ENCODE data around the gene RPS21. TPM values are rescaled to one million over a fixed set of nuclear protein-coding genes. Genes with fewer than 3 reads are reported as not detected.

The RPS21 gene
- total RNA-seq, 1 experiment from 2014 or later: 2,488 TPM

DNA sequence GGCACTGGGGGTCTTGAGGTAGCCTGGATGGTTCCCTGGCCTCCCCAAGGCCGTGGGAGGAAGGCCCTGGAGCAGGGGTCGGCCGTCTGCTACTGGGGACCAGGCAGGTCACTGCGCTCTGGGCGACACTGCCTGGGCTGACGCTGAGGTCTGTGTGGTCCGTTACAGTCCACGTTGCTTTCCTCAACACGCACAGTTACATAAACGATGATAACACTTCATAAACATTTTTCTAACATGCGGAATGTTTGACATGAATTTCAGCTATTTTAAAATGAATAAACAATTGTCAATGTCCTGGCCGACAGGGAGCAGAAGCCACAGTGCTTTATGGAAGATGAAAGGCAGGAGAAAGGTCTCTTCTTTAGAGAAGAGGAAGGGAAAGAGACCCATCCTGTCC lies 50.6 kb downstream of the RPS21 start:
- Histone ChIP-seq H3K27ac (ENCODE audit: low read depth, low read length) (no peak overlapping the region), H3K36me3 (ENCODE audit: control insufficient read depth in 1 of 2, insufficient read depth in 2 of 2, low read length in 2 of 2) (no peaks in the 10 kb centered on the region), H3K9me3 (ENCODE audit: control insufficient read depth in 1 of 2, insufficient read depth in 1 of 2, low read depth in 1 of 2, low read length in 2 of 2) (no peaks in the 10 kb centered on the region), H3K4me2 (ENCODE audit: low read length) (no peak overlapping the region), H3K27me3 (ENCODE audit: insufficient read depth, low read length) (no peaks in the 10 kb centered on the region), H3K9ac (ENCODE audit: low read length) (no peak overlapping the region), H3K9me2 (ENCODE audit: insufficient read depth) (no peaks in the 10 kb centered on the region), H4K20me1 (ENCODE audit: insufficient read depth) (no peaks in the 10 kb centered on the region), H2AFZ (ENCODE audit: low read depth, low read length, poor library complexity, severe bottlenecking) (no peak overlapping the region), H3K4me1 (ENCODE audit: control insufficient read depth in 1 of 2, insufficient read depth in 2 of 2, low read length in 2 of 2) (no peaks in the 10 kb centered on the region), H3K79me2 (ENCODE audit: insufficient read depth, low read length) (no peaks in the 10 kb centered on the region), H3K4me3 (replicated peaks in 1 of 2; ENCODE audit: low read depth in 1 of 2, low read length in 2 of 2) (no peak overlapping the region)
- ATAC-seq (no peak), DNase-seq (ENCODE audit: low read depth, low spot score) (no peak)
- TF ChIP-seq CEBPB (IDR thresholded peaks at IDR 0.05; ENCODE audit: low read depth): no peak
- no peak for TF ChIP-seq ZFX (IDR thresholded peaks at IDR 0.05)
- no peak for TF ChIP-seq CBX3 (IDR thresholded peaks at IDR 0.05; ENCODE audit: low read depth)
- TF ChIP-seq REST (IDR thresholded peaks at IDR 0.05; ENCODE audit: low read depth): no peak
- TF ChIP-seq EZH2 (IDR thresholded peaks at IDR 0.05): no peak
- TF ChIP-seq ELF1 (IDR thresholded peaks at IDR 0.05; ENCODE audit: borderline replicate concordance, low read depth): no peak
- TF ChIP-seq POLR2AphosphoS5 (IDR thresholded peaks at IDR 0.05; ENCODE audit: low read depth, low read length): no peak
- no peak for TF ChIP-seq FOSL1 (IDR thresholded peaks at IDR 0.05; ENCODE audit: low read depth)
- no peak for TF ChIP-seq SIN3A (IDR thresholded peaks at IDR 0.05; ENCODE audit: low read depth)
- TF ChIP-seq CTCF (IDR thresholded peaks at IDR 0.05 in 2 of 3, conservative IDR thresholded peaks at IDR 0.05 in 1 of 3; ENCODE audit: borderline replicate concordance in 1 of 3, insufficient read depth in 1 of 3, low read depth in 2 of 3, low read length in 2 of 3): no peak
- no TSS peak for BruUV-seq (replicated peaks)
- ChIA-PET RAD21 (ENCODE audit: low non-redundant PET in 1 of 2, low total read pairs in 2 of 2, uncharacterized antibody in 2 of 2, unreplicated experiment in 2 of 2) (no interaction called here), POLR2A (no interaction called here), CTCF (no interaction called here)
- intact Hi-C loops (cut with micrococcal nuclease): no loop called here

All from HCT116 (cell line).